Mucosa of gallbladder (tissue), 1 donor: ENCODE results near the gene ZBED6. TPM values are rescaled to one million over a fixed set of nuclear protein-coding genes. Genes with fewer than 3 reads are reported as not detected.

ENCODE experiments used
- DNase-seq: peaks from one replicate; pipeline ENCODE4 v3.0.0-alpha.2; 2020; ENCODE audit warnings: low spot score
- total RNA-seq: library from RNA; stranded (reverse); gene quantifications from one replicate; pipeline ENCODE4 v1.2.1, GENCODE V29; 2021
- donor health status: DM: no; HTN: no; CAD: no.

ZBED6 gene
- total RNA-seq, 1 donor from 2014 or later, result 35.1 TPM

- no peak for DNase-seq
These were observed 43.7 kb downstream of the ZBED6 start for GRCh38 chr1:203839081-203839480.

- no peak for DNase-seq
These were observed 44.9 kb downstream of the ZBED6 start for GRCh38 chr1:203840208-203840808.

- no peak for DNase-seq
These were observed 47.1 kb downstream of the ZBED6 start for GRCh38 chr1:203842559-203842876.

GRCh38 chr1:203843435-203843834 is 48.0 kb downstream of the ZBED6 start:
- DNase-seq, result no peak

Other genes with a start within 250 kb of the ZBED6 start
- 107 TPM for gene ATP2B4, start 168.8 kb upstream of the ZBED6 start, total RNA-seq
- gene LAX1, start 30.4 kb upstream of the ZBED6 start, total RNA-seq, result 1.9 TPM
- gene ZC3H11A, start within 50 bp of the ZBED6 start, total RNA-seq, result 70.1 TPM
- gene SNRPE, start 66.0 kb downstream of the ZBED6 start, total RNA-seq, result 57.7 TPM